PFSK-1 (cell line): ENCODE data around the gene HIGD1A.

Experiments
- POLR2AphosphoS5 ChIP-seq: IDR thresholded peaks from 2 replicates; pipeline ENCODE4 v1.6.1; 2012; ENCODE audit warnings: low read depth, mild to moderate bottlenecking, control low read depth, low read length, moderate library complexity
- REST ChIP-seq, 2 experiments: IDR thresholded peaks; 2 replicates each; pipeline versions ENCODE4 v1.6.1 to v1.8.0; 2011 to 2012; ENCODE audit warnings: low read depth in 2 of 2, low read length in 2 of 2, control low read depth in 1 of 2, inconsistent platforms in 1 of 2, mild to moderate bottlenecking in 1 of 2, moderate library complexity in 1 of 2; ENCODE audit not compliant: insufficient read depth in 1 of 2
- SIN3A ChIP-seq: IDR thresholded peaks from 2 replicates; pipeline ENCODE4 v1.6.1; 2012; ENCODE audit warnings: mild to moderate bottlenecking, low read length, moderate library complexity, borderline replicate concordance; ENCODE audit not compliant: insufficient read depth
- TAF1 ChIP-seq: IDR thresholded peaks from 2 replicates; pipeline ENCODE4 v1.6.1; 2012; ENCODE audit warnings: low read length, control low read depth, borderline replicate concordance; ENCODE audit not compliant: insufficient read depth

- TF ChIP-seq POLR2AphosphoS5, result no peak
- no peak for TF ChIP-seq TAF1
- no peak for TF ChIP-seq REST (IDR thresholded peaks at IDR 0.05; ENCODE audit: insufficient read depth in 1 of 2, low read depth in 2 of 2, low read length in 2 of 2)
- no peak for TF ChIP-seq SIN3A
Observed at GRCh38 chr3:42815826-42816225, 11.5 kb upstream of the HIGD1A start.
